MM.1S (cell line): ENCODE results near the gene EXOC3L4.

Experiments
- DNase-seq: peaks from one replicate; pipeline ENCODE4 v3.0.0-alpha.2; 2015
- H2AFZ ChIP-seq: fragments of 300-600 bp; sonication (generic); 2 replicates; pipeline ENCODE4 v1.6.0; 2016; ENCODE audit warnings: antibody characterized with exemption, low read length
- H3F3A ChIP-seq: fragments of 300-600 bp; sonication (generic); 2 replicates; pipeline ENCODE4 v1.6.1; 2016; ENCODE audit warnings: mild to moderate bottlenecking, antibody characterized with exemption, low read length, moderate library complexity, mixed read lengths; ENCODE audit not compliant: insufficient read depth
- H3K27ac ChIP-seq: fragments of 300-600 bp; sonication (generic); 2 replicates; pipeline ENCODE4 v1.5.1; 2016; ENCODE audit warnings: mild to moderate bottlenecking, low read length
- H3K27me3 ChIP-seq: fragments of 300-600 bp; sonication (generic); replicated peaks from 2 replicates; pipeline ENCODE4 v1.6.0; 2016; ENCODE audit warnings: low read length; ENCODE audit not compliant: insufficient read depth
- H3K36me3 ChIP-seq: fragments of 300-600 bp; sonication (generic); replicated peaks from 2 replicates; pipeline ENCODE4 v1.6.1; 2016; ENCODE audit warnings: mild to moderate bottlenecking, low read length, mixed read lengths; ENCODE audit not compliant: insufficient read depth
- H3K4me1 ChIP-seq: fragments of 300-600 bp; sonication (generic); 2 replicates; pipeline ENCODE4 v1.6.1; 2016; ENCODE audit warnings: low read length, mixed read lengths
- H3K4me2 ChIP-seq: fragments of 300-600 bp; sonication (generic); 2 replicates; pipeline ENCODE4 v1.6.0; 2016; ENCODE audit warnings: low read depth, low read length
- H3K4me3 ChIP-seq: fragments of 300-600 bp; sonication (generic); 2 replicates; pipeline ENCODE4 v1.5.1; 2016; ENCODE audit warnings: low read length, mixed read lengths
- H3K79me2 ChIP-seq: fragments of 300-600 bp; sonication (generic); 2 replicates; pipeline ENCODE4 v1.6.1; 2016; ENCODE audit warnings: mixed run types, low read length, mixed read lengths
- H3K9ac ChIP-seq: fragments of 300-600 bp; sonication (generic); 2 replicates; pipeline ENCODE4 v1.6.1; 2016; ENCODE audit warnings: low read length, mixed read lengths
- H3K9me2 ChIP-seq: fragments of 300-600 bp; sonication (generic); replicated peaks from 2 replicates; pipeline ENCODE4 v1.6.1; 2016; ENCODE audit warnings: mild to moderate bottlenecking, low read length, mixed read lengths; ENCODE audit not compliant: insufficient read depth
- H3K9me3 ChIP-seq: fragments of 300-600 bp; sonication (generic); replicated peaks from 2 replicates; pipeline ENCODE4 v1.6.1; 2016; ENCODE audit warnings: mild to moderate bottlenecking, low read length, mixed read lengths; ENCODE audit not compliant: insufficient read depth
- H4K20me1 ChIP-seq: fragments of 300-600 bp; sonication (generic); 2 replicates; pipeline ENCODE4 v1.6.1; 2016; ENCODE audit warnings: mild to moderate bottlenecking, low read length, moderate library complexity, mixed read lengths; ENCODE audit not compliant: insufficient read depth
- EZH2 ChIP-seq: fragments of 300-600 bp; sonication (generic); optimal IDR thresholded peaks from 2 replicates; pipeline ENCODE3; 2017; ENCODE audit warnings: low read depth, mild to moderate bottlenecking, antibody characterized with exemption, low read length, mixed read lengths
- EZH2phosphoT487 ChIP-seq: fragments of 300-600 bp; sonication (generic); IDR thresholded peaks from 2 replicates; pipeline ENCODE4 v1.6.1; 2018; ENCODE audit warnings: antibody characterized with exemption, low read length
- TF ChIP-seq, protein P1 (sequence below): fragments of 300-600 bp; sonication (generic); IDR thresholded peaks from 2 replicates; pipeline ENCODE4 v1.5.1; 2016; ENCODE audit warnings: antibody characterized with exemption, low read length, mixed read lengths

The EXOC3L4 gene

DNA sequence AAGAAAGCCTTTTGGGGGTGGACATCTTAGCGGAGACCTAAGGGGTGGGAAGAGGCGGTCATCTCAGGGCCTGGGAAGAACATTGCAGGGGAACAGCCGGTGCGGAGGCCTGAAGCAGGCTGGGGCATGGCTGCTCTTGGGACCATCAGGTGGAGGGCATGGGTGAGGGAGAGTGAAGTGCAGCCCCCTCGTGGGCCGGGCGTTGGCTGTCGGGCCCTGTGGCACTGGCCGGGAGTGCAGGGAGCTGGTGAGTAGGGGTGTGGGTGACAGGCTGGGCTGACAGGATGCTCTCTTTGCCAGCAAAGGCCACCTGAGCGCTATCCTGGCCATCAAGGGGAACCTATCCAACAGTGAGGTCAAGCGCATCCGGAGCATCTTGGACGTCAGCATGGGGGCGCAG is 40.4 kb downstream of the EXOC3L4 start:
- H2AFZ ChIP-seq = no peak overlapping the region
- no peaks in the 10 kb centered on the region for H3K4me1 ChIP-seq
- no peak overlapping the region for H3K9ac ChIP-seq
- TF ChIP-seq, protein P1, sequence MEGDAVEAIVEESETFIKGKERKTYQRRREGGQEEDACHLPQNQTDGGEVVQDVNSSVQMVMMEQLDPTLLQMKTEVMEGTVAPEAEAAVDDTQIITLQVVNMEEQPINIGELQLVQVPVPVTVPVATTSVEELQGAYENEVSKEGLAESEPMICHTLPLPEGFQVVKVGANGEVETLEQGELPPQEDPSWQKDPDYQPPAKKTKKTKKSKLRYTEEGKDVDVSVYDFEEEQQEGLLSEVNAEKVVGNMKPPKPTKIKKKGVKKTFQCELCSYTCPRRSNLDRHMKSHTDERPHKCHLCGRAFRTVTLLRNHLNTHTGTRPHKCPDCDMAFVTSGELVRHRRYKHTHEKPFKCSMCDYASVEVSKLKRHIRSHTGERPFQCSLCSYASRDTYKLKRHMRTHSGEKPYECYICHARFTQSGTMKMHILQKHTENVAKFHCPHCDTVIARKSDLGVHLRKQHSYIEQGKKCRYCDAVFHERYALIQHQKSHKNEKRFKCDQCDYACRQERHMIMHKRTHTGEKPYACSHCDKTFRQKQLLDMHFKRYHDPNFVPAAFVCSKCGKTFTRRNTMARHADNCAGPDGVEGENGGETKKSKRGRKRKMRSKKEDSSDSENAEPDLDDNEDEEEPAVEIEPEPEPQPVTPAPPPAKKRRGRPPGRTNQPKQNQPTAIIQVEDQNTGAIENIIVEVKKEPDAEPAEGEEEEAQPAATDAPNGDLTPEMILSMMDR = no peak
- TF ChIP-seq EZH2 (no peak), EZH2phosphoT487 (no peak)
- no peak overlapping the region for H3K4me2 ChIP-seq
- no peaks in the 10 kb centered on the region for H4K20me1 ChIP-seq
- no peaks in the 10 kb centered on the region for H3K79me2 ChIP-seq
- H3K9me3 ChIP-seq = no peaks in the 10 kb centered on the region
- H3K27ac ChIP-seq = no peak overlapping the region
- no peak for DNase-seq
- H3K9me2 ChIP-seq = no peaks in the 10 kb centered on the region
- no peaks in the 10 kb centered on the region for H3F3A ChIP-seq
- H3K4me3 ChIP-seq = no peak overlapping the region
- peaks cover 9% of the 10 kb centered on the region; the same call in 1 of the 2 replicates for H3K27me3 ChIP-seq
- H3K36me3 ChIP-seq = no peaks in the 10 kb centered on the region

DNA sequence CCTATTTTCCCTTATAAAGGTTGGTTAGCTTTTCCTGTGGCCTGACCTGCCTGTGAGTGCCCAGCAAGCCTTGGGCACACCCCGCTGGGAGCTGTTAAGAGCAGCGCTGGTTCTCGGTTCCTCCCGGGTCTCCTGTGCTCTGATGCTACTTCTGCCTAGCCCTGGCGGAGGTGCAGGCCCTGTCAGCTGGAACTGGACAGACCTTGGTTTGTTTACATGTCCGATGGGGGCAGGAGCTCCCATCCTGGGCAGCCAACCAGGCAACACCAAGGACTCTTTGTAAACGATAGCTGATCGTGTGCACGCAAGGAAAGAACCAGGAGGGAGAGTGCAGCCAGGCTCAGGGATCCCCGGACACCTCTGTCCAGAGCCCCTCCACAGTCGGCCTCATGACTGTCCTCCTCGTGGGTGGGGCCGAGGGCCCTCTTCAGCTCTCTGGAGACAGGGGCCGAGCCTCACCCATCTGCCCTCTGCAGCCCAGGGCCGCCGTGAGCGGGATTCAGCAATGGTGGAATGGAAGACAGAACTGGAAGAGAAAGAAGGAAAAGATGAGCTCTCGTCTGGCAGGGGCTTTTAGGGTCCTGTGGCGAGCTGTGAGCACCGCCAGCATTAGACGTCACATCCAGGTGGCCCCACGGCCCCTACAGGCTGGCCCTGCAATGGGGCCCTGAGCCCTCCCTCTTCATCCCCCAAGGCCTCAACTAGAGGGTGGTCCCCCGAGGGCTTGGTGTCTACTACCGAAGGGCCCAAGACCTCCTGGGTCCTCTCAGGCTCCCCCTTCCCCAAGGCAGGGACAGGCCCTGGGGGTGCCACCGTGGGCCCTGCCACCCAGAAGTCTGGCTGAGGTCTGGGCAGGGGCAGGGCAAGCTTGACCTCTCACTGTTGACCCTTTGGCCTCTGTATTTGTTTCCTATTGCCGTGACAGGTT is 41.1 kb downstream of the EXOC3L4 start:
- no peak overlapping the region for H3K4me3 ChIP-seq
- no peaks in the 10 kb centered on the region for H3K79me2 ChIP-seq
- H3K27ac ChIP-seq = no peak overlapping the region
- H3K36me3 ChIP-seq = no peaks in the 10 kb centered on the region
- no peak for DNase-seq
- no peaks in the 10 kb centered on the region for H3K9me3 ChIP-seq
- H3K9ac ChIP-seq = no peak overlapping the region
- peaks cover 5% of the 10 kb centered on the region; the same call in 1 of the 2 replicates for H3K27me3 ChIP-seq
- no peaks in the 10 kb centered on the region for H4K20me1 ChIP-seq
- TF ChIP-seq, protein P1 = no peak
- no peak for TF ChIP-seq EZH2phosphoT487
- TF ChIP-seq EZH2 = no peak
- no peaks in the 10 kb centered on the region for H3K9me2 ChIP-seq
- no peaks in the 10 kb centered on the region for H3K4me1 ChIP-seq
- no peaks in the 10 kb centered on the region for H3F3A ChIP-seq
- H3K4me2 ChIP-seq = no peak overlapping the region
- H2AFZ ChIP-seq = no peak overlapping the region

DNA sequence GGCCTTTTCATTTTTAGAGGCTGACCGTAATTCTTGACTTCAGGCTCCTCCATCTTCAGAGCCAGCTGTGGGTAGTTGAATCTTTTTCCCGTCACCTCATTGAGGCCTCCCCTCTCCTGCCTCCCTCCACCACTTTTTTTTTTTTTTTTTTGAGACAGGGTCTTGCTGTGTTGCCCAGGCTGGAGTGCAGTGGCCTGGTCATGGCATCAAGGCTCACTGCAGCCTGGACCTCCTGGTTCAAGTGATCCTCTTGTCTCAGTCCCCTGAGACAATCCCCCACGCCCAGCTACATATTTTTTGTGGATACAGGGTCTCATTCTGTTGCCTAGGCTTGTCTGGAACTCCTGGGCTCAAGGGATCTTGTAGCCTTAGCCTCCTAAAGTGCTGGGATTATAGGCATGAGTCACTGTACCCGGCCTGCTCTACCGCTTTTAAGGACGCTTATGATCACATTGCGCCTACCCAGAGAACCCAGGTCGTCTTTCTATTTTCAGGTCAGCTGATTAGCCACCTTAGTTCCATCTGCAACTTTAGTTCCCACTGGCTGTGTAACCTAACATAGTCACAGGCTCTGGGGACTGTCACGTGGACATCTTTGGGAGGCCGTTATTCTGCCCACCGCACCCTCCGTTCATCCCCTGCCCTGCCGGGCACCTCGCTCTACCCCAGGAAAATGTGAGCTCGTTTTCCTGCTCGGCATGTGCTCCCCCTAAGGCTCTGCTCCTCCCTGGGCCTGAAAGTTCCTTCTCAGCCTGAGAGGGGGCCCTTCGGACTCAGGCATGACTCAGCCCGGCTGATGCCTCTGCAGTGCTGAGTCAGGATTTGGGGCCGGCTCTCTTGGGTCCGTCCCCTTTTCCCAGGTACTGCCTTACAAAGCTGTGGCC is 42.1 kb downstream of the EXOC3L4 start:
- H3K27me3 ChIP-seq = peaks cover 5% of the 10 kb centered on the region; the same call in 1 of the 2 replicates
- no peak overlapping the region for H3K4me3 ChIP-seq
- TF ChIP-seq, protein P1 = no peak
- TF ChIP-seq EZH2 (no peak), EZH2phosphoT487 (no peak)
- H2AFZ ChIP-seq = no peak overlapping the region
- no peak overlapping the region for H3K27ac ChIP-seq
- H3F3A ChIP-seq = no peaks in the 10 kb centered on the region
- H3K9me2 ChIP-seq = no peaks in the 10 kb centered on the region
- H3K4me1 ChIP-seq = peaks cover 4% of the 10 kb centered on the region; the same call in 1 of the 2 replicates
- no peaks in the 10 kb centered on the region for H3K79me2 ChIP-seq
- DNase-seq = no peak
- no peaks in the 10 kb centered on the region for H3K36me3 ChIP-seq
- H3K9me3 ChIP-seq = no peaks in the 10 kb centered on the region
- H4K20me1 ChIP-seq = no peaks in the 10 kb centered on the region
- H3K9ac ChIP-seq = no peak overlapping the region
- H3K4me2 ChIP-seq = no peak overlapping the region
